AG04449 (cell line): ENCODE results near the gene RNF19B.

ENCODE experiments used
- CTCF ChIA-PET: fragments of 350-600 bp; formaldehyde crosslinking; extraction: SDS; loops from one replicate; lab custom pipeline; 2021; ENCODE audit warnings: antibody characterized with exemption; lab: Yijun Ruan, JAX
- POLR2A ChIA-PET: fragments of 400-600, 350-600 bp; formaldehyde crosslinking; extraction: SDS; loops from one replicate; lab custom pipeline; 2020; ENCODE audit warnings: antibody characterized with exemption, inconsistent platforms; lab: Yijun Ruan, JAX
- DNase-seq: peaks from one replicate; pipeline ENCODE4 v3.0.0-alpha.2; 2010; ENCODE audit warnings: low read depth, low spot score
- H3K4me3 ChIP-seq: 2 replicates; pipeline ENCODE4 v1.5.1; 2011; ENCODE audit warnings: low read depth, mild to moderate bottlenecking, control low read depth, low read length
- TF ChIP-seq, protein P1 (sequence below): IDR thresholded peaks from one replicate; pipeline ENCODE4 v1.5.1; 2011; ENCODE audit warnings: mild to moderate bottlenecking, moderate library complexity, low read length, control low read depth, inconsistent platforms; ENCODE audit not compliant: insufficient read depth; ENCODE audit errors: missing control alignments

Gene RNF19B

DNA sequence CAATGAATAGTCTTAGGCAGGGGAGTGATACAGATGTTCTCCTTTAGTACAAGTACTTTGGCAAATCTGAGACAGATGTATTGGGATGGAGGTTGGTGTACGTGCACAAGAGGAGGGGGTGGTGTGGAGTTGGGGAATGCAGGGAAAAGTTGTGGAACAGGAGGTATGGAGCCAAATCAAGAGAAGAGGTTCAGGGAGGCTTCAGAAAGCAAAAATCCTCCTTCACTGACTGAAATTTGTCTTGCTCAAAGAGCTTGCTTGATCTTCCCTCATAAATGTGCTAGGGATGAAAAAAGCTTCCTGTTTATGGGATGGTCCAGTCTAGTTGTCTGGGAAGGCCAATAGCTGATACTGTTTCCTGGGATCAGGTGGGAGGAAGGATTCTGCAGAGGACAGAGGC, 5.8 kb downstream of the RNF19B start:
- TF ChIP-seq, protein P1, sequence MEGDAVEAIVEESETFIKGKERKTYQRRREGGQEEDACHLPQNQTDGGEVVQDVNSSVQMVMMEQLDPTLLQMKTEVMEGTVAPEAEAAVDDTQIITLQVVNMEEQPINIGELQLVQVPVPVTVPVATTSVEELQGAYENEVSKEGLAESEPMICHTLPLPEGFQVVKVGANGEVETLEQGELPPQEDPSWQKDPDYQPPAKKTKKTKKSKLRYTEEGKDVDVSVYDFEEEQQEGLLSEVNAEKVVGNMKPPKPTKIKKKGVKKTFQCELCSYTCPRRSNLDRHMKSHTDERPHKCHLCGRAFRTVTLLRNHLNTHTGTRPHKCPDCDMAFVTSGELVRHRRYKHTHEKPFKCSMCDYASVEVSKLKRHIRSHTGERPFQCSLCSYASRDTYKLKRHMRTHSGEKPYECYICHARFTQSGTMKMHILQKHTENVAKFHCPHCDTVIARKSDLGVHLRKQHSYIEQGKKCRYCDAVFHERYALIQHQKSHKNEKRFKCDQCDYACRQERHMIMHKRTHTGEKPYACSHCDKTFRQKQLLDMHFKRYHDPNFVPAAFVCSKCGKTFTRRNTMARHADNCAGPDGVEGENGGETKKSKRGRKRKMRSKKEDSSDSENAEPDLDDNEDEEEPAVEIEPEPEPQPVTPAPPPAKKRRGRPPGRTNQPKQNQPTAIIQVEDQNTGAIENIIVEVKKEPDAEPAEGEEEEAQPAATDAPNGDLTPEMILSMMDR: no peak
- ChIA-PET POLR2A (no interaction called here), CTCF (interaction anchor here (0.8 to 1.5 kb wide), 4 partner anchors 21 to 136 kb away, joined by 3 to 4 read pairs (median 3); no protein-coding TSS in a partner anchor)
- no peak overlapping the region for H3K4me3 ChIP-seq
- no peak for DNase-seq

DNA sequence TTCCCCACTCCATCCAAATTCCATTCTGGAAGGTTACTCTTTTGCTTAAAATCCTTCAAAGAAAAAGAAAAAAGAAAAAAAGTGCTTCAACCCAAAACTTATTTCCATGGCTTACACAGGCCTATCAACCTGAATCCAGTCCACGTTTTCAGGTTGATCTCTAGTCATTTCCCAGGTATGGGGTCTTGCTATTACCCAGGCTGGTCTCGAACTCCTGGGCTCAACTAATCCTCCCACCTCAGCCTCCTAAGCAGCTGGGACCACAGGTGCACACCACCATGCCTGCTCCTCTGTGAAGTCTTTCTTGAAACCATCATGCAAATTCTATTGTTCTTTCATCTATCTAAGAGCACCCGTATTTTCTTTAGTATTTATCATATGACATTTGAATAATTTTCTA, 7.6 kb downstream of the RNF19B start:
- POLR2A ChIA-PET: no interaction called here

GRCh38 chr1:32954168-32954567, 10.4 kb downstream of the RNF19B start:
- TF ChIP-seq, protein P1: no peak
- DNase-seq: no peak
- H3K4me3 ChIP-seq: no peak overlapping the region
- ChIA-PET POLR2A (interaction anchor here (0.7 kb wide), 1 partner anchor 16 kb away, joined by 3 read pairs; no protein-coding TSS in a partner anchor), CTCF (interaction anchor here (1.6 to 3.8 kb wide), 4 partner anchors 9 to 21 kb away, joined by 5 to 22 read pairs (median 8); no protein-coding TSS in a partner anchor)

More for the DNA sequence above, 7.6 kb downstream of the RNF19B start:
- DNase-seq: no peak
- TF ChIP-seq, protein P1: no peak
- no peak overlapping the region for H3K4me3 ChIP-seq
- CTCF ChIA-PET: interaction anchor here (1.6 to 1.7 kb wide), 2 partner anchors 11 to 23 kb away, joined by 4 read pairs; no protein-coding TSS in a partner anchor

GRCh38 chr1:32953495-32953894, 11.1 kb downstream of the RNF19B start:
- no peak for DNase-seq
- H3K4me3 ChIP-seq: no peak overlapping the region
- CTCF ChIA-PET: interaction anchor here (0.7 to 3.8 kb wide), 7 partner anchors 9 to 45 kb away, joined by 3 to 22 read pairs (median 5); no protein-coding TSS in a partner anchor
- TF ChIP-seq, protein P1: no peak
- POLR2A ChIA-PET: interaction anchor here (0.7 to 1.4 kb wide), 2 partner anchors 11 to 16 kb away, joined by 3 to 5 read pairs; partner anchors contain the start of gene RNF19B

DNA sequence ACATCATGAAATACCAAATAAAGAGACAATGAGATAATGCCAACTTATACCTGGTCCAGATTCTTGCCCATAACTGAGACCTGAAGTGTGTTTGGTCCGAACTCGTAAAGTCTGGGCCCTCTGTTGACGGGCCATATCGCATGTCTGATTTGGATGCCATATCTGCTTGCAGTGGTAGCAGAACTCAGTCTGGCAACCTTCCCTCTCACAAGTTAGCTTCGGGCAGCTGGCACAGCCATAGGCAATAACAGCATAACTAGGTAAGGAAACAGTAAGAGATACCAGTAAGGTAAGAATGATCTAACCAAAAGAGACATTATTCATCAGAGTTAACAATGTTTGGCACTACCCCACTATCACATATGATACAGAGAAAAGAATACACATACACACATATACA, 15.1 kb downstream of the RNF19B start:
- TF ChIP-seq, protein P1: no peak
- no peak for DNase-seq
- ChIA-PET POLR2A (no interaction called here), CTCF (interaction anchor here (0.8 to 10.7 kb wide), 4 partner anchors 10 to 107 kb away, joined by 3 to 101 read pairs (median 8); no protein-coding TSS in a partner anchor)
- no peak overlapping the region for H3K4me3 ChIP-seq

GRCh38 chr1:32948905-32949304, 15.7 kb downstream of the RNF19B start:
- ChIA-PET CTCF (interaction anchor here (0.8 to 10.7 kb wide), 3 partner anchors 12 to 58 kb away, joined by 3 to 101 read pairs (median 10); no protein-coding TSS in a partner anchor), POLR2A (no interaction called here)
- H3K4me3 ChIP-seq: no peak overlapping the region
- TF ChIP-seq, protein P1: no peak
- no peak for DNase-seq
